Heart left ventricle (tissue), 16 donors: Measurements from ENCODE around the gene RASSF1. TPM values are rescaled to one million over a fixed set of nuclear protein-coding genes. Genes with fewer than 3 reads are reported as not detected.

Source experiments
- ATAC-seq, 4 donors: fragments of 200-7000 bp; cut with Tn5 transposase; one replicate each; pipeline ENCODE4 v1.9.1; 2020 to 2022; ENCODE audit warnings: moderate library complexity in 4 of 4, mild to moderate bottlenecking in 3 of 4, moderate number of reproducible peaks in 1 of 4
- DNase-seq, 5 donors: peaks; one replicate each; pipeline ENCODE4 v3.0.0-alpha.2; 2020
- H3K27ac ChIP-seq, 12 donors: fragments of 200-600 bp; sonication (generic) in 4 of 12; one replicate each; pipeline versions ENCODE4 v1.5.0 to v1.8.0; 2016 to 2022; ENCODE audit warnings: mild to moderate bottlenecking in 2 of 12
- H3K27me3 ChIP-seq, 9 donors: fragments of 200-600 bp; sonication (generic) in 2 of 9; one replicate each; pipeline versions ENCODE4 v1.5.1 to v1.8.0; 2016 to 2022; ENCODE audit warnings: mild to moderate bottlenecking in 3 of 9
- H3K36me3 ChIP-seq, 9 donors: fragments of 200-600 bp; sonication (generic) in 2 of 9; one replicate each; pipeline versions ENCODE4 v1.5.0 to v1.8.0; 2018 to 2022; ENCODE audit warnings: mild to moderate bottlenecking in 2 of 9
- H3K4me1 ChIP-seq, 12 donors: fragments of 200-600 bp; sonication (generic) in 4 of 12; one replicate each; pipeline versions ENCODE4 v1.5.0 to v1.8.0; 2016 to 2022; ENCODE audit warnings: mild to moderate bottlenecking in 3 of 12
- H3K4me3 ChIP-seq, 12 donors: fragments of 200-600 bp; sonication (generic) in 4 of 12; one replicate each; pipeline versions ENCODE4 v1.5.0 to v1.8.0; 2017 to 2022; ENCODE audit warnings: mild to moderate bottlenecking in 9 of 12, moderate library complexity in 4 of 12
- H3K9me3 ChIP-seq, 12 donors: fragments of 200-600 bp; sonication (generic) in 4 of 12; one replicate each; pipeline versions ENCODE4 v1.5.0 to v1.8.0; 2016 to 2022; ENCODE audit warnings: mild to moderate bottlenecking in 1 of 12
- POLR2A ChIP-seq, 2 donors: fragments of 450-650 bp; IDR thresholded peaks; one replicate each; pipeline ENCODE4 v1.6.1; 2017; ENCODE audit warnings: antibody characterized with exemption in 2 of 2, mild to moderate bottlenecking in 2 of 2, moderate library complexity in 2 of 2
- WGBS, 4 donors: extraction: QIAGEN DNeasy Blood & Tissue Kit in 2 of 4; methylation state at CpG; one replicate each; pipeline versions ENCODE4 v1.1.5 to v1.1.7; 2013 to 2018; 5-methylcytosine and 5-hydroxymethylcytosine counted together
- intact Hi-C, 10 donors: fragments of 100-400 bp; cut with DNase I; formaldehyde crosslinking; loops; one replicate each; pipeline versions ENCODE4 v1.11.1 to v1.14.2; 2022
- polyA plus RNA-seq, 2 donors: library from polyadenylated mRNA; stranded (reverse); fragments of 200-250 nt; gene quantifications; one replicate each; pipeline ENCODE4 v1.2.3, GENCODE V29; 2013
- total RNA-seq, 9 donors: library from RNA; depleted of rRNA in 2 of 9; stranded (reverse); fragments of >200 nt in 2 of 9; fragmentation: NEBNext Ultra II Directional in 3 of 9; extraction: Animal tissue kit (Norgen Biotek cat#: 25700) in 3 of 9; gene quantifications; one replicate each; pipeline versions ENCODE4 v1.1.0 to v1.2.4, GENCODE V29; 2016 to 2023
- TF ChIP-seq, protein P1 (sequence below), 12 donors: fragments of 200-600 bp; sonication (generic) in 4 of 12; IDR thresholded peaks; one replicate each; pipeline versions ENCODE4 v1.5.0 to v1.8.0; 2018 to 2022; ENCODE audit warnings: antibody characterized with exemption in 12 of 12, mild to moderate bottlenecking in 5 of 12
- donor health status: ischemic (EF 13 %, LVEDD 7.1; RV severe dilation, severe dysfunction).
- donor health status: healthy with polysubstance abuse.
- donor health status: DM: no; HTN: yes; CAD: no.
- donor health status: DM: no; HTN: no; CAD: no.
- donor health status: ischemic (EF 25% LVEDD 6.9; RV normal size, moderate dysfunction).
- donor health status: ischemic (EF 25% LVEDD 5.7; RV mildly dilated, moderate dysfunction).
- donor health status: healthy.
- donor health status: DM: yes; HTN: yes; CAD: no.
- donor health status: ischemic (EF 35%, LVEDD 5.7; RV mildly dilated, moderate dysfunction).
- donor health status: nonischemic (EF 11% LVEDD 7.7; RV severe dilation, severe dysfunction).
- donor health status: DM: yes; HTN: yes; CAD: no.
- donor health status: PGD.
- donor health status: ischemic (EF 29% LVEDD 5.4; RV normal size, mild dysfunction).
- donor health status: nonischemic (EF 23%, LVEDD 6.1; RV moderate dilation, normal function).

The RASSF1 gene
- total and polyA plus RNA-seq, 11 donors = 7.9 to 58.6 (median 14.2) TPM

DNA sequence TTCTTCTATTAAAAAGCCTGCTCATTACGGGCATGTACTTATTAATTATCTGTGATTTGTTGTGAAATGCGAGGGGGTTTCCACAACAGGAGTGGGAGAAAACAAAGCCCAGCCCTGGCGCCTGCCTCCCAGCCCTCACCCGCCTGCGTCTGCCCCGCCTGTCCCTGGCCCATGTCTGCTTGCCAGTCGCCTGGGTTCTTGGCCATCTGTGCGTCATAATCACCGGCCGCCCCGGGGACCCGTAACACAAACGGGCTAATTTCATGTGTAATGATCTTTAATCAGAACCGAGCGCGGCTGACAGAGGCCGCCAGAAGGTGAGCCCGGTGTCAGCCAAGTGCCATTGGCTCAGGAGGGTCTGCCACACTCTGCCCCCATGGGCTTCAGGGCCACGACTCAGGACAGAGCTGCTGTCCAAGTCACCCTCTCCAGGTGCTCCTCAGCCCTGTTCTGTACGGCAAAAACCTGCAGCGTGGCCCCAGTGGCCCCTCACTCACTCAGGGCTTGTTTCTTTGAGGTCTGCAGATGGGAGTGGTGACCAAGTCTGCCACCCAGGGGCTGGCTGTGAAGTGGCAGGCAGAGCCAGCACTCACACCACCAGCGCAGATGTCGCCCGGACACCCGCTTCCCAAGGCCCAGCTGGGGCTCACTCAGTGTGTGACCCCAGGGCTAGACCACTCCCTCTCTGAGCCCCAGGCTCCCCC is 47.5 kb upstream of the RASSF1 start:
- Histone ChIP-seq H3K27ac (no peak overlapping the region), H3K4me3 (no peak overlapping the region), H3K4me1 (peaks cover 3 to 31% (median 16%) of the 10 kb centered on the region in 12 donors), H3K9me3 (no peaks in the 10 kb centered on the region), H3K27me3 (no peaks in the 10 kb centered on the region), H3K36me3 (no peaks in the 10 kb centered on the region)
- 81 to 86% (median 84%) methylated on average over 19 to 25 of the region's 25 CpGs for WGBS, 4 donors
- TF ChIP-seq, protein P1, sequence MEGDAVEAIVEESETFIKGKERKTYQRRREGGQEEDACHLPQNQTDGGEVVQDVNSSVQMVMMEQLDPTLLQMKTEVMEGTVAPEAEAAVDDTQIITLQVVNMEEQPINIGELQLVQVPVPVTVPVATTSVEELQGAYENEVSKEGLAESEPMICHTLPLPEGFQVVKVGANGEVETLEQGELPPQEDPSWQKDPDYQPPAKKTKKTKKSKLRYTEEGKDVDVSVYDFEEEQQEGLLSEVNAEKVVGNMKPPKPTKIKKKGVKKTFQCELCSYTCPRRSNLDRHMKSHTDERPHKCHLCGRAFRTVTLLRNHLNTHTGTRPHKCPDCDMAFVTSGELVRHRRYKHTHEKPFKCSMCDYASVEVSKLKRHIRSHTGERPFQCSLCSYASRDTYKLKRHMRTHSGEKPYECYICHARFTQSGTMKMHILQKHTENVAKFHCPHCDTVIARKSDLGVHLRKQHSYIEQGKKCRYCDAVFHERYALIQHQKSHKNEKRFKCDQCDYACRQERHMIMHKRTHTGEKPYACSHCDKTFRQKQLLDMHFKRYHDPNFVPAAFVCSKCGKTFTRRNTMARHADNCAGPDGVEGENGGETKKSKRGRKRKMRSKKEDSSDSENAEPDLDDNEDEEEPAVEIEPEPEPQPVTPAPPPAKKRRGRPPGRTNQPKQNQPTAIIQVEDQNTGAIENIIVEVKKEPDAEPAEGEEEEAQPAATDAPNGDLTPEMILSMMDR (IDR thresholded peaks at IDR 0.05) = peak in 2 of 12 donors; percentile 7 to 19
- TF ChIP-seq POLR2A (IDR thresholded peaks at IDR 0.05) = no peak
- intact Hi-C loops = no loop called here
- DNase-seq = no peak
- no peak for ATAC-seq

DNA sequence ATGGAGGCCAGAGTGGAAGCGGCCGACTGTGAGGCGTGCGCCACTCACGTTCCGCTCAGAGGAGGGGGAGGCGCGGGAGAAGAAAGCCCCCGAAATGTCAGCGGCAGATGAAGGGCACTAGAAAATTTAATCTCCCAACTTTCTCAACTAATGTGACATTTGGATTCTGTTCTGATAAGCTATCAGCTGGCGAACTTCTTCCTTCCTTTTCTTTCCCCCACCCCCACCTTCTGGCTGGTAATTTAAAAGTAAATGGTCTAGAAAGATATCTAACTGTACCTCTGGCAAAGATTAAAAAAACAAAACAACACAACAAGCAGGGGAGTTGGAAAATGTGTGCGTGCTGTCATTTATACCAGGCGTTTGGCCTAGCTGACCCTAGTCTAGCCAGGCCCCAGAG is 45.1 kb upstream of the RASSF1 start:
- H3K4me3 ChIP-seq = no peak overlapping the region
- no peak for ATAC-seq
- WGBS, 4 donors = 73 to 79% (median 76%) methylated on average over 13 of the region's 13 CpGs
- no peak for DNase-seq
- no peak overlapping the region for H3K27ac ChIP-seq
- peaks cover 0 to 7% (median 3%) of the 10 kb centered on the region in 12 donors for H3K4me1 ChIP-seq
- H3K27me3 ChIP-seq = no peaks in the 10 kb centered on the region
- intact Hi-C loops = no loop called here
- no peaks in the 10 kb centered on the region for H3K9me3 ChIP-seq
- no peaks in the 10 kb centered on the region for H3K36me3 ChIP-seq
- TF ChIP-seq, protein P1 (IDR thresholded peaks at IDR 0.05) = no peak

DNA sequence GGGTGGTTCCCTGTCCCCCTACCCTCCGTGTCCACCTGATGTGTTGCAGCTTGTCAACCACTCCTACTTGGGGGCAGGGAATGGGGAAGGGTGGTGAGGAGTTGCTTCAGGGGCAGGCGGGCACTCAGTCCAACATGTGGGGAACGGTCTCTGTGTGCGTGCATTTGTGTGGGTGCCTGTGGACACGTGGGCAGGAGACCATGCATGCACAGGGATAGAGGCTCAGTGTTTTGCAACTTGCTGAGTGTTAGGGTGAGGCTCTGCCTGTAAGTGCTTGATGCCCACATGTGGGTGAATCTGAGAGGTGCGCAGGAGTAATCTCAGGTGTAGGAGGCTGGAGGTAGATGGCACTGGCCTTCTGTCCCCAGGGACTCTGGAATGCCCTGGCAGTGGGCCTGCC is 43.1 kb upstream of the RASSF1 start:
- Histone ChIP-seq H3K9me3 (no peaks in the 10 kb centered on the region), H3K27ac (no peak overlapping the region), H3K27me3 (no peaks in the 10 kb centered on the region), H3K4me3 (no peak overlapping the region), H3K4me1 (no peaks in the 10 kb centered on the region), H3K36me3 (no peaks in the 10 kb centered on the region)
- intact Hi-C loops = no loop called here
- ATAC-seq (no peak), DNase-seq (no peak)
- 84 to 93% (median 88%) methylated on average over 5 to 6 of the region's 6 CpGs for WGBS, 4 donors
- TF ChIP-seq POLR2A (IDR thresholded peaks at IDR 0.05) = no peak
- TF ChIP-seq, protein P1 (IDR thresholded peaks at IDR 0.05) = no peak

DNA sequence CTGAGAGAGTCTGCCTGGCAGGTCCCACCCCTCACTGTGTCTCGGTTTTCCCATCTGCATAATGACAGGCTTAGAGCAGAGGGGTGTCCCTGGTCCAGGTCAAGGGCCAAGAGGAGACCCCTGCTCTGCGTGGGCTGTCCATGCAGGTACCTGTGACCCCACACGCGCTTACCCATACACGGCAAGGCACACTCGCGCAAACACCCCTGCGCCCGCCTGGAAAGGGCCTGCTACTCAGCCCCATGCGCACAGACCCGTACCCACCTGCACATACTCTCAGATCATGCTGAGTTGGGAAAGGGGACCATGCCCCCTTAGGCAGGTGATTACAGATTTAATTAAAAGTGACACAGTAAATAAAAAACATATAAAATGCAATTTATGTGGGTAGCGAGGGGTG is 42.1 kb upstream of the RASSF1 start:
- WGBS, 4 donors = 91 to 97% (median 93%) methylated on average over 12 of the region's 12 CpGs
- DNase-seq (no peak), ATAC-seq (no peak)
- H3K4me1 ChIP-seq = no peaks in the 10 kb centered on the region
- H3K36me3 ChIP-seq = no peaks in the 10 kb centered on the region
- TF ChIP-seq, protein P1 (IDR thresholded peaks at IDR 0.05) = no peak
- no peak for TF ChIP-seq POLR2A (IDR thresholded peaks at IDR 0.05)
- H3K27ac ChIP-seq = no peak overlapping the region
- H3K9me3 ChIP-seq = no peaks in the 10 kb centered on the region
- no peak overlapping the region for H3K4me3 ChIP-seq
- no peaks in the 10 kb centered on the region for H3K27me3 ChIP-seq
- intact Hi-C loops = no loop called here
